ENCODE results near the gene INSC.

DNA sequence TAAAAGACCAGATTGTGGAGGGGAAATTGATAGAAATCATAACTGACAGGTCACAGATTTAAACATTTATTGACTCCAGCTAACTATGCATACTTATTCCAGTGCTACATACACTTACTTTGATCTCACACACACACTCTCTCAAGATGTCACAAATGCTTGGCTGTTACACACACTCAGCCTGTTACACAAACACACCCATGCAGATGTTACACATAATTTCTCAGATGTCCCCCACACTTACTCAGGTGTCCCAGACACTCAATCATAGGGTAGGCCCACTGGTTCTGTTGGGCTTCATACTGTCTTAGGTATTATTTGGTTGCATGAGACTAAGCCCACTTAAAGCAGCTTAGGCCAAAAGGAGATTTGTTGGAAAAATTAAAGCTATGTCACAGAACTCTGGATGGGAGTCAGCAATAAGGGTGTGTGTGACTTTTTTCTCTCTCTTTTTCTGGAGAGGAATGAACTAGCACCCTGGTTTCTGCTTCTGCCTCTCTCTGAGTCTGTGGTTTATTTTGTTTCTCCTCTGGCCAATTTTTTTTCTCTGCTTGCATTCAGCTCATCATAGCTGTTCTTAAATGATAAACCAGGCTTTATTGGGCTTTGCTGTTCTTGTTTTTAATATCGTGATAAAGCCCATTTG is 179.4 kb downstream of the INSC start:
- no peak for TF ChIP-seq GTF2F1 (IDR thresholded peaks at IDR 0.05; ENCODE audit: borderline replicate concordance, low read depth, low read length)
- no peak for TF ChIP-seq PHF8 (conservative IDR thresholded peaks at IDR 0.05; ENCODE audit: low read depth, low read length)
- no peak for TF ChIP-seq BCL11A (IDR thresholded peaks at IDR 0.05; ENCODE audit: low read depth in 2 of 2, low read length in 2 of 2)
- TF ChIP-seq, protein P1, sequence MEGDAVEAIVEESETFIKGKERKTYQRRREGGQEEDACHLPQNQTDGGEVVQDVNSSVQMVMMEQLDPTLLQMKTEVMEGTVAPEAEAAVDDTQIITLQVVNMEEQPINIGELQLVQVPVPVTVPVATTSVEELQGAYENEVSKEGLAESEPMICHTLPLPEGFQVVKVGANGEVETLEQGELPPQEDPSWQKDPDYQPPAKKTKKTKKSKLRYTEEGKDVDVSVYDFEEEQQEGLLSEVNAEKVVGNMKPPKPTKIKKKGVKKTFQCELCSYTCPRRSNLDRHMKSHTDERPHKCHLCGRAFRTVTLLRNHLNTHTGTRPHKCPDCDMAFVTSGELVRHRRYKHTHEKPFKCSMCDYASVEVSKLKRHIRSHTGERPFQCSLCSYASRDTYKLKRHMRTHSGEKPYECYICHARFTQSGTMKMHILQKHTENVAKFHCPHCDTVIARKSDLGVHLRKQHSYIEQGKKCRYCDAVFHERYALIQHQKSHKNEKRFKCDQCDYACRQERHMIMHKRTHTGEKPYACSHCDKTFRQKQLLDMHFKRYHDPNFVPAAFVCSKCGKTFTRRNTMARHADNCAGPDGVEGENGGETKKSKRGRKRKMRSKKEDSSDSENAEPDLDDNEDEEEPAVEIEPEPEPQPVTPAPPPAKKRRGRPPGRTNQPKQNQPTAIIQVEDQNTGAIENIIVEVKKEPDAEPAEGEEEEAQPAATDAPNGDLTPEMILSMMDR (IDR thresholded peaks at IDR 0.05; ENCODE audit: control extremely low read depth in 1 of 3, insufficient read depth in 1 of 3, low read depth in 1 of 3, low read length in 3 of 3), result no peak
- TF ChIP-seq MAFK (IDR thresholded peaks at IDR 0.05; ENCODE audit: low read depth, low read length), result no peak
- TF ChIP-seq, protein P2, sequence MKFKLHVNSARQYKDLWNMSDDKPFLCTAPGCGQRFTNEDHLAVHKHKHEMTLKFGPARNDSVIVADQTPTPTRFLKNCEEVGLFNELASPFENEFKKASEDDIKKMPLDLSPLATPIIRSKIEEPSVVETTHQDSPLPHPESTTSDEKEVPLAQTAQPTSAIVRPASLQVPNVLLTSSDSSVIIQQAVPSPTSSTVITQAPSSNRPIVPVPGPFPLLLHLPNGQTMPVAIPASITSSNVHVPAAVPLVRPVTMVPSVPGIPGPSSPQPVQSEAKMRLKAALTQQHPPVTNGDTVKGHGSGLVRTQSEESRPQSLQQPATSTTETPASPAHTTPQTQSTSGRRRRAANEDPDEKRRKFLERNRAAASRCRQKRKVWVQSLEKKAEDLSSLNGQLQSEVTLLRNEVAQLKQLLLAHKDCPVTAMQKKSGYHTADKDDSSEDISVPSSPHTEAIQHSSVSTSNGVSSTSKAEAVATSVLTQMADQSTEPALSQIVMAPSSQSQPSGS (IDR thresholded peaks at IDR 0.05; ENCODE audit: low read length), result no peak
